ENCODE measurements around the gene HLA-B. TPM values are rescaled to one million over a fixed set of nuclear protein-coding genes. Genes with fewer than 3 reads are reported as not detected.

HLA-B gene
- polyA plus RNA-seq, 3 donors, result 5,055 to 6,999 (median 6,126) TPM

DNA sequence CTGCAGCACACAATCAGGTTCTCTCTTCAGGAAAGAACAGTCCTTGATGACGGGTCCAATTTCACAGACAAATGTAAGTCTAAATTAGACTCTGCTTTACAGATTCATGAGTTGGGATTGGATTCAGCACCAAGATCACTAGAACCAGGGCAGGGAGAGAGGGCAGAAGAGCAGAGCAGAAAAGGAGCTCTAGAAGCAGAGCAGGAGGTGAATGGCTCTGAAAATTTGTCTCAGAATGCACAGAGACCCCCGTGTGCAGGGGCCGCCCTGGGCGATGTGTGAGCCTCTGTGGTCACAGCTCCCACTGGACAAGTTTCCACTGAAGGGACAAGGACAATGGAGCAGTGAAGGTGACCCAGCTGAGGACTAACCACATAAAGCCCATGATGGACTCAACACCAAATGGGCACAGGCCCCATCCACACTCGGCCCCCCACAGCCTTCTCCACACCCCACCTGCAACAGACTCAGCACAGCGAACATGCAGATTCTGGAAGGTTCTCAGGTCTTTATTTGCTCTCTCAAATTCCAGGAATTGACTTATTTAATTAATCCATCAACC, 3.5 kb downstream of the HLA-B start:
- peak overlapping the region in 1 of 2 donors; percentile 34 for H3K27ac ChIP-seq (ENCODE audit: low read depth in 1 of 2, low read length in 2 of 2)
- Mint-ChIP-seq H3K27me3 (ENCODE audit: low read depth in 3 of 3) (peaks cover 0 to 18% (median 2%) of the 10 kb centered on the region in 3 donors), H3K4me1 (peaks cover 47% of the 10 kb centered on the region), H3K27ac (peak overlapping the region; percentile 65 to 100 (median 87)), H3K36me3 (peaks cover 36 to 43% of the 10 kb centered on the region in 2 donors), H3K4me3 (peak overlapping the region; percentile 95 to 97), H3K9me3 (peaks cover 0 to 3% (median 2%) of the 10 kb centered on the region in 7 donors)
- peak overlapping the region; percentile 99 for H3K4me2 ChIP-seq (replicated peaks; ENCODE audit: extremely low read depth, low read length, poor library complexity, severe bottlenecking)
- H4K20me1 ChIP-seq (ENCODE audit: insufficient read depth, low read length), result peaks cover 61% of the 10 kb centered on the region
- TF ChIP-seq, protein P1, sequence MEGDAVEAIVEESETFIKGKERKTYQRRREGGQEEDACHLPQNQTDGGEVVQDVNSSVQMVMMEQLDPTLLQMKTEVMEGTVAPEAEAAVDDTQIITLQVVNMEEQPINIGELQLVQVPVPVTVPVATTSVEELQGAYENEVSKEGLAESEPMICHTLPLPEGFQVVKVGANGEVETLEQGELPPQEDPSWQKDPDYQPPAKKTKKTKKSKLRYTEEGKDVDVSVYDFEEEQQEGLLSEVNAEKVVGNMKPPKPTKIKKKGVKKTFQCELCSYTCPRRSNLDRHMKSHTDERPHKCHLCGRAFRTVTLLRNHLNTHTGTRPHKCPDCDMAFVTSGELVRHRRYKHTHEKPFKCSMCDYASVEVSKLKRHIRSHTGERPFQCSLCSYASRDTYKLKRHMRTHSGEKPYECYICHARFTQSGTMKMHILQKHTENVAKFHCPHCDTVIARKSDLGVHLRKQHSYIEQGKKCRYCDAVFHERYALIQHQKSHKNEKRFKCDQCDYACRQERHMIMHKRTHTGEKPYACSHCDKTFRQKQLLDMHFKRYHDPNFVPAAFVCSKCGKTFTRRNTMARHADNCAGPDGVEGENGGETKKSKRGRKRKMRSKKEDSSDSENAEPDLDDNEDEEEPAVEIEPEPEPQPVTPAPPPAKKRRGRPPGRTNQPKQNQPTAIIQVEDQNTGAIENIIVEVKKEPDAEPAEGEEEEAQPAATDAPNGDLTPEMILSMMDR (IDR thresholded peaks at IDR 0.05), result no peak
- 76% methylated on average over 5 of the region's 6 CpGs for WGBS (ENCODE audit: insufficient coverage)
- H3K4me1 ChIP-seq (ENCODE audit: control insufficient read depth in 1 of 2, insufficient read depth in 2 of 2, low read length in 2 of 2), result peaks cover 29 to 39% of the 10 kb centered on the region in 2 donors
- H3K79me2 ChIP-seq (ENCODE audit: insufficient read depth, low read length), result peaks cover 46% of the 10 kb centered on the region
- intact Hi-C loops (cut with micrococcal nuclease), result loop anchor here (2.0 to 5.0 kb wide), 3 partner anchors 41 to 86 kb away; partner anchors contain the start of gene HLA-C (in 1 of the 2)
- H3K4me3 ChIP-seq (replicated peaks in 1 of 3; ENCODE audit: low read depth in 2 of 3, low read length in 3 of 3), result peak overlapping the region in 1 of 3 experiments; percentile 98
- no peak overlapping the region for H3K9ac ChIP-seq (ENCODE audit: insufficient read depth, low read length, poor library complexity, severe bottlenecking)
- H2AFZ ChIP-seq (ENCODE audit: insufficient read depth, low read depth, low read length, poor library complexity, severe bottlenecking), result no peak overlapping the region
- no peaks in the 10 kb centered on the region for H3K27me3 ChIP-seq (ENCODE audit: control insufficient read depth in 2 of 2, insufficient read depth in 2 of 2, low read length in 2 of 2)
- no peaks in the 10 kb centered on the region for H3K9me3 ChIP-seq (replicated peaks in 1 of 2; ENCODE audit: control insufficient read depth in 1 of 2, insufficient read depth in 1 of 2, low read length in 2 of 2)
- DNase-seq, result no peak
- H3K36me3 ChIP-seq (replicated peaks in 1 of 2; ENCODE audit: control insufficient read depth in 1 of 2, insufficient read depth in 2 of 2, low read length in 2 of 2), result peaks cover 27 to 33% of the 10 kb centered on the region in 2 donors

- Histone ChIP-seq H2AFZ (ENCODE audit: insufficient read depth, low read depth, low read length, poor library complexity, severe bottlenecking) (no peak overlapping the region), H3K79me2 (ENCODE audit: insufficient read depth, low read length) (peaks cover 40% of the 10 kb centered on the region), H4K20me1 (ENCODE audit: insufficient read depth, low read length) (peaks cover 61% of the 10 kb centered on the region), H3K27me3 (ENCODE audit: control insufficient read depth in 2 of 2, insufficient read depth in 2 of 2, low read length in 2 of 2) (no peaks in the 10 kb centered on the region), H3K4me3 (replicated peaks in 1 of 3; ENCODE audit: low read depth in 2 of 3, low read length in 3 of 3) (peak overlapping the region in 1 of 3 experiments; percentile 98), H3K4me2 (replicated peaks; ENCODE audit: extremely low read depth, low read length, poor library complexity, severe bottlenecking) (peak overlapping the region; percentile 99), H3K27ac (ENCODE audit: low read depth in 1 of 2, low read length in 2 of 2) (peak overlapping the region; percentile 6 to 51), H3K9me3 (replicated peaks in 1 of 2; ENCODE audit: control insufficient read depth in 1 of 2, insufficient read depth in 1 of 2, low read length in 2 of 2) (no peaks in the 10 kb centered on the region), H3K36me3 (replicated peaks in 1 of 2; ENCODE audit: control insufficient read depth in 1 of 2, insufficient read depth in 2 of 2, low read length in 2 of 2) (peaks cover 27 to 33% of the 10 kb centered on the region in 2 donors), H3K9ac (ENCODE audit: insufficient read depth, low read length, poor library complexity, severe bottlenecking) (no peak overlapping the region), H3K4me1 (ENCODE audit: control insufficient read depth in 1 of 2, insufficient read depth in 2 of 2, low read length in 2 of 2) (peaks cover 25 to 33% of the 10 kb centered on the region in 2 donors)
- Mint-ChIP-seq H3K27ac (peak overlapping the region; percentile 35 to 100 (median 82)), H3K4me3 (peak overlapping the region; percentile 95 to 97), H3K27me3 (ENCODE audit: low read depth in 3 of 3) (peaks cover 0 to 18% (median 2%) of the 10 kb centered on the region in 3 donors), H3K9me3 (peaks cover 0 to 3% (median 0%) of the 10 kb centered on the region in 7 donors), H3K36me3 (peaks cover 36 to 43% of the 10 kb centered on the region in 2 donors), H3K4me1 (peaks cover 41% of the 10 kb centered on the region)
- DNase-seq, result no peak
- TF ChIP-seq, protein P1 (IDR thresholded peaks at IDR 0.05), result no peak
- WGBS (ENCODE audit: insufficient coverage), result 51% methylated on average over 3 of the region's 6 CpGs
- intact Hi-C loops (cut with micrococcal nuclease), result loop anchor here (2.0 to 5.0 kb wide), 3 partner anchors 41 to 86 kb away; partner anchors contain the start of gene HLA-C (in 1 of the 2)
These were observed 4.1 kb downstream of the HLA-B start for GRCh38 chr6:31352683-31353383.
